Brain microvascular endothelial cell (primary cell): Measurements from ENCODE around the gene UBE2H.
"Not testable (repeated sequence)": the region's sequence is repeated elsewhere in the genome, so short reads cannot be mapped to it uniquely, and the experiment has no call there.

ENCODE experiments used
- DNase-seq: peaks from one replicate; pipeline ENCODE4 v3.0.0-alpha.2; 2020
- H3K27ac ChIP-seq: fragments of 250-450 bp; sonication (Bioruptor Pico); 2 replicates; pipeline ENCODE4 v1.5.1; 2020; ENCODE audit warnings: mild to moderate bottlenecking, moderate library complexity
- H3K27me3 ChIP-seq: fragments of 250-450 bp; sonication (Bioruptor Pico); replicated peaks from 2 replicates; pipeline ENCODE4 v1.5.1; 2020; ENCODE audit warnings: mild to moderate bottlenecking
- H3K36me3 ChIP-seq: fragments of 250-450 bp; sonication (Bioruptor Pico); replicated peaks from 2 replicates; pipeline ENCODE4 v1.5.1; 2020; ENCODE audit warnings: mild to moderate bottlenecking
- H3K4me3 ChIP-seq: 2 replicates; pipeline ENCODE4 v1.5.1; 2011; ENCODE audit warnings: low read depth, mild to moderate bottlenecking, control low read depth, low read length, moderate library complexity
- CTCF ChIP-seq: IDR thresholded peaks from 2 replicates; pipeline ENCODE4 v1.5.1; 2011; ENCODE audit warnings: low read depth, mild to moderate bottlenecking, moderate library complexity, low read length, control low read depth, inconsistent platforms; ENCODE audit errors: missing control alignments
- in situ Hi-C: cut with HindIII; loops from 2 replicates; pipeline ENCODE4 v1.10.0; 2017; ENCODE audit warnings: low sequenced_read_pairs, low pct_ligation_motif_present

Gene UBE2H

DNA sequence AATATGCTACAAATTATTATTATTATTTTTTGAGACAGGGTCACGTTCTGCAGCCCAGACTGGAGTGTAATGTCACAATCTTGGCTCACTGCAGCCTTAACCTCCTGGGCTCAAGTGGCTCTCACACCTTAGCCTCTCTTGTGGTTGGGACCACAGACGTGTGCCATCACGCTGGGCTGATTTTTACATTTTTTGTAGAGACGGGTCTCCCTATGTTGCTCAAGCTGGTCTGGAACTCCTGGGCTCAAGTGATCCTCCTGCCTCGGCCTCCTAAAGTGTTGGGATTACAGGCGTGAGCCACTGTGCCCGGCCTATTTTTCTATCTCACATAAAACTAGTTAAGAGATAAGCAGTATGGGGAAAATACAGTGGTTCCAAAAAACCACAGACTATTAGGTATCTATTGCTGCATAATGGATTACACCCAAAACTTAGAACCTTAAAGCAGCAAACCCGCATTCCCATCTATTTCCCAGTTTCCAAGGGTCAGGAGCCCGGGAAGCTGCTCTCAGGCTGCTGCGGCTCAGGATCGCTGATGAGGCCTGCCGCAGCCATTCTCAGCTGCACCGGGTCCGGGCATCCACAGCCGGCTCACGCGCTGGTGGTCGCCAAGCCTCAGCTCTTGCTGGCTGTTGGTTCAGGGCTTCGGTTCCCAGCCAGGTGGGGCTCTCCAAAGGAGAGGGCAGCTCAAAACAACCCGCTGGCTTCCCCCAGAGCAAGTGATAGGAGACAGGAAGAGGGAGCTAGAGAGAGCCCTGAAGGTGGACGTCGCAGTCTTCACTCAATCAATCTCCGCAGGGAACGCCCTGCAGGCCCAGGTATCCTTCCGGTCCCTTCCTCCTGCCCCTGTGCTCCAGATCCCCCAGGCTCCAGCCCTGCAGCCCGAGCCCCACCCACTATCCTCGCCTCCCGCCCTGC lies 128.2 kb downstream of the UBE2H start:
- Histone ChIP-seq H3K4me3 (peak overlapping the region; percentile 74), H3K27ac (no peak overlapping the region), H3K27me3 (no peaks in the 10 kb centered on the region), H3K36me3 (no peaks in the 10 kb centered on the region)
- in situ Hi-C loops = no loop called here
- peak; percentile 59 for TF ChIP-seq CTCF
- DNase-seq = no peak

DNA sequence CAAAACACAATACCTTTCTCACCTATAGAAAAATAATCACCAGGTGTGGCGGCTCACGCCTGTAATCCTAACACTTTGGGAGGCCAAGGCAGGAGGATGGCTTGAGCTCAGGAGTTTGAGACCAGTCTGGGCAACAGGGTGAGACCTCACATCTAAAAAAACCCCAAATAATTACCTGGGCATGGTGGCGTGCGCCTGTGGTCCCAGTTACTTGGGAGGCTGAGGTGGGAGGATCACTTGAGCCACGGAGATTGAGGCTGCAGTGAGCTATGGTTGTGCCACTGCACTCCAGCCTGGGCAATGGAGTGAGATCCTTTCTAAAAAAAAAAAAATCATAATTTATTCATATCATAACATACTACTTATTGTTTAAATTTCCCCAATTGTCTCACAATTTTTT lies 129.6 kb downstream of the UBE2H start:
- in situ Hi-C loops, H3K36me3 ChIP-seq, DNase-seq, H3K4me3 ChIP-seq, H3K27me3 ChIP-seq, H3K27ac ChIP-seq: not testable (repeated sequence)

- in situ Hi-C loops = no loop called here
- no peaks in the 10 kb centered on the region for H3K27me3 ChIP-seq
- H3K4me3 ChIP-seq = no peak overlapping the region
- no peak for TF ChIP-seq CTCF
- H3K36me3 ChIP-seq = no peaks in the 10 kb centered on the region
- no peak for DNase-seq
- no peak overlapping the region for H3K27ac ChIP-seq
Measured at GRCh38 chr7:129821476-129821875, 131.3 kb downstream of the UBE2H start.

GRCh38 chr7:129816742-129817141 lies 136.0 kb downstream of the UBE2H start:
- H3K36me3 ChIP-seq = no peaks in the 10 kb centered on the region
- in situ Hi-C loops = loop anchor here (10.0 kb wide), 1 partner anchor 62 kb away; no protein-coding TSS in a partner anchor
- no peak for TF ChIP-seq CTCF
- H3K27ac ChIP-seq = no peak overlapping the region
- no peaks in the 10 kb centered on the region for H3K27me3 ChIP-seq
- DNase-seq = no peak
- H3K4me3 ChIP-seq = no peak overlapping the region

- TF ChIP-seq CTCF = no peak
- Histone ChIP-seq H3K27me3 (no peaks in the 10 kb centered on the region), H3K27ac (no peak overlapping the region), H3K4me3 (no peak overlapping the region), H3K36me3 (no peaks in the 10 kb centered on the region)
- no peak for DNase-seq
- in situ Hi-C loops = no loop called here
Measured at GRCh38 chr7:129807863-129808262, 144.9 kb downstream of the UBE2H start.

GRCh38 chr7:129804890-129805719 lies 147.7 kb downstream of the UBE2H start:
- Histone ChIP-seq H3K36me3 (no peaks in the 10 kb centered on the region), H3K4me3 (no peak overlapping the region), H3K27me3 (peaks cover 2% of the 10 kb centered on the region), H3K27ac (no peak overlapping the region)
- in situ Hi-C loops = no loop called here
- DNase-seq = no peak
- TF ChIP-seq CTCF = no peak
